HG03469 (cell line): ENCODE data around the gene HYKK.
"Not testable (repeated sequence)": the region's sequence is repeated elsewhere in the genome, so short reads cannot be mapped to it uniquely, and the experiment has no call there.

ENCODE experiments used
- ATAC-seq: cut with Tn5 transposase; IDR thresholded peaks from one replicate; pipeline ENCODE4 v1.9.1; 2021; ENCODE audit warnings: mild to moderate bottlenecking, moderate library complexity, moderate number of reproducible peaks; ENCODE audit not compliant: unreplicated experiment

The HYKK gene, protein sequence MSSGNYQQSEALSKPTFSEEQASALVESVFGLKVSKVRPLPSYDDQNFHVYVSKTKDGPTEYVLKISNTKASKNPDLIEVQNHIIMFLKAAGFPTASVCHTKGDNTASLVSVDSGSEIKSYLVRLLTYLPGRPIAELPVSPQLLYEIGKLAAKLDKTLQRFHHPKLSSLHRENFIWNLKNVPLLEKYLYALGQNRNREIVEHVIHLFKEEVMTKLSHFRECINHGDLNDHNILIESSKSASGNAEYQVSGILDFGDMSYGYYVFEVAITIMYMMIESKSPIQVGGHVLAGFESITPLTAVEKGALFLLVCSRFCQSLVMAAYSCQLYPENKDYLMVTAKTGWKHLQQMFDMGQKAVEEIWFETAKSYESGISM

DNA sequence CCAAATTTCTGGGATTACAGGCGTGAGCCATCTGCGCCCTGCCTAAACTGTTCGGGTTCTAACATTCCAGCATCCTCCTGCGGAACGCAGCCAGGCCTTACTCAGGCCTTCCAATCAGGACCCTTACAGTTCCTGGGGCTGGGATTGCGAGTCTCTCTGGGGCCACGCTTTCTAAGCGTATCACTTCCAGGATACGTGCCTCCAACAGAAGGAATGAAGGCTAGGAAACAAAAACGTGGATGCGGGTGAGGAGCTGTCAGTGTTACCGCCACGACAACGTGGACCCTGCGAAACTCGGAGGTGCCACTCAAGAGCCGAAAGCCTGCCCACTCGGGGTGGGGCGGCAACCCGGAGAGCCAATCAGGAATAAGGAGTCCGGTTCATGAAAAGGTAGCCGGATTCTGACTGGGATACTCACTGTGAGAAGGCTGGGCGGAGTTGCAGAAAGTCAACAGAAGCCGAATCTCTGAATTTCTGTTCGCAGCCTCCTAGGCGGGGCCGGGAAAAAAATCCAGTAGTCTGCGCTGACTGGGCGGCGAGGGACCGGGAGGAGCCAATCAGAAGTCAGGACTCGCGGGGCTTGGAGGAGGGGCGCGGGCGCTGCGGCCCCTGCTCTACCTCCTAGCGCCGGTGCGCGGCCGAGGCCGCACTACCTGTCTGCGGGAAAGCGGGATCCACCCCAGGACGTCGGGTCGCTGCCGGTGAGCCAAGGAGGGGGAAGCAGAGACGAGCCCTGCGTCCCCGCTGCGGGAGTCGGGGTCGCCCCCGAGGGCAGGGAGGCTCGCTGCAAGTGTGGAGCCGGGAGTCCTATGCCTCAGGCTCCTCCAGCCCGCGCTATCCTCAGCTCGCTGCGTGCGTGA, at the start of gene HYKK:
TSS of gene HYKK (plus strand) at position 607 of the 860 bp plus-strand sequence. CDS start 5,512 bp downstream, outside the sequence.
- peak; percentile 61 for ATAC-seq

DNA sequence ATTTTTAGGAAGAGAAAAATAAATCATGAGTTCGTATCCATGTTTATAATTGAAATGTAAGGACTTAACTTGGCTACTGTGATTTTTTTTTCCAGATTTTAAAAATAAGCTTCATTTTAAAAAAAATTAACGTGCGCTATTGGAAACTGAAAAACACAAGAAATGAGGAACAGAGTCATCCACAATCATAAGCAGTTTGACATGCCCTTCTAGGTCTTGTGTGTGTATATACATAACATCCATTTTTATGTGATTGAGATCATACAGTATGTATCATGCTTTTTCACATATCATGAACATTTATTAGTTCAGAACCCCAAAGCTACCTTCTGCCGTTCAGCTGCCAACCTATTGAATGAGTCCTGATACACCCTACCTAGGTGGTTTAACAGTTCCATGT, 46.6 kb upstream of the HYKK start:
- no peak for ATAC-seq

DNA sequence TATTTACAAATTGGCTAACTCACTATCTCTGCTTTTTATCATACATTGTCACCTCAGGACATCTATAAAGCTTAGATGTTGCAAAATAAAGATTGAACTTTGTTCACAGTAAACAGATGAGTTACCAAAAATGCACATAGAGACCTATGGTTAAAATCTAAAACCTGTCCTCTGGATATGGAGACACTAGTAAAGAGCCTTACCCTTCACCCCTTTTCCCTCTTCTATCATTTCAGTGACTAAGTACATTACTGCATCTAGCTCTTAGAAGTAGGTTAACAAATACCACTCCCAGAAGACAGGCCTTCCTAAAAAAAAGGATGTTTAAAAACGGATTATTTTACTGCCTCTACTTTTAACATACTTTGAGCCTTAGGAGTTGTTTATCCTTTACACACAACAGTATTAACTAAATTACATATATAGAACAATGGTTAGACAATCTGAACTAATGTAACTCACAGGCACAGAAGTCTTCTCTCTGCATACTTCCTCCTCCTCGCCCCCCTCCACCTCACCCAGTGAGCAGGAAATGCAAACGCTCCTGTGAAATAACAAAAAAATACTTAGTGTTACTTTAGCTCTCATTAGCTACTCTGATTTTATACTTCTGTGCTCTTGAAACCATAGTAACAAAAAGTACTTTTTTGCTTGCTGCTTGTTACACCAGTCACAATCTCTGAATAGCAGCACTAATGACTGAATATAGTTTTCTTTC, 46.0 kb upstream of the HYKK start:
- no peak for ATAC-seq

DNA sequence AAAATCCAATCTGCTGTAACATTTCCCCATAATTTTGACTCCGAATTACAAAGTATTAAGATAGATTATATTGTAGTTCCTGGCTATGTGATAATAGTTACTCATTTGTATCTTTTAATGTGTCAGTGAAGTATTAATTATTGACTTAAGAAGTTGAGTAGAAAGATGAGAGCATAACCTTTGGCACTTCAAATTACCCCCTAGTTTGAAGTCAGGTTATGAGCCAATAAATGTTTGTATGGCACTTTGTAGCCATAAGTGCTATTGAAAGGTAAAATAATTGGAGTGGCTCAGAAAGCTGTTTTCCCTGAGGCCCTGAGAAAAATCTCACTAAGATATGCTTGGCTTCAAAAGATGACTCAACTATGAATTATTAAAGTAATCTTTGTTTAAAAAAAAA, 38.3 kb upstream of the HYKK start:
- no peak for ATAC-seq

DNA sequence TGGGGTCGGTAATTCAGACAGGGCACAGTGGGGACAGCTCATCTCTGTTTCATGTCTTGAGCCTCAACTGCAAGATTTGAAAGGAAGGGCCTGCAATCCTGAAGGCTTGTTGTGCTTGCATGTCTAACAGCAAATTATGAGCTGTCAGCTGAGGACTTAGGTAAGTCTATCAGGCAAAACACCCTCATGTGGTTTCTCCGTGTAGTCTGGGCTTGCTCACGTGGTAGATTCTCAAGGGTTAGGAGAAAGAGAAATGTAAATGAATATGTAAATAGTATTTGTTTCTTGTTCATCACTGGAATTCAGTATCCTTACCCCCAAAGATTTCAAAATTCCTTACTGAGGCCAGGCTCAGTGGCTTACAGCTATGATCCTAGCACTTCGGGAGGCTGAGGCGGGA, 30.1 kb upstream of the HYKK start:
- no peak for ATAC-seq

DNA sequence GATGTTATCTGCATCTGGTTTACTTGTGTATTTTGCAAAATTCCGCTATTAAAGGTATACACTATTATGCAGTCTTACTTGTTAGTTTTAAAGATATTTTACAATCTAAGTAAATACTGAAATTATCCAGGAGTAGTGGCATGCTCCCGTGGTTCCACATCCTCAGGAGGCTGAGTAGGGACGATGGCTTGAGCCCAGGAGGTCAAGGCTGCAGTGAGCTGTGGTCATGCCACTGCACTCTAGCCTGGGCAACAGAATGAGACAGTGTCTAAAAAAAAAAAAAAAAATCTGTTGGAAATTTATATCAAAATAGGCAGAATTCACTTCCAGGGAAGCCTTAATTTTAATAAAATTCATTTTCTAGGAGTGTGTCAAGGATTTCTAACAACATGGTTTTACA, 27.7 kb upstream of the HYKK start:
- no peak for ATAC-seq

DNA sequence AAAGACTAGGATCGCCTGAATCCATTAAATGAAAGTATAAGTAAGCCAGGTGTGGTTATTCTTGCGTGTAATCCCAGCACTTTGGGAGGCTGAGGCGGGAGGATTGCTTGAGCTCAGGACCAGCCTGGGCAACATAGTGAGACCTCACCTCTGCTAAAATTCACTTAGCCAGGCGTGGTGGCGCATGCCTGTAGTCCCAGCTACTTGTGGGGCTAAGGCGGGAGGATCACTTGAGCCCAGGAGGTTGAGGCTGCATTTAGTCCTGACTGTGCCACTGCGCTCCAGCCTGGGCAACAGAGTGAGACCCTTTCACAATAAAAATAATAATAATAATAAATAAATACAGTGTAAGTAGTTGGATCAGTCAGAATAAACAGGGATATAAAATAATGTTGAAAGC, 25.5 kb upstream of the HYKK start:
- no peak for ATAC-seq

DNA sequence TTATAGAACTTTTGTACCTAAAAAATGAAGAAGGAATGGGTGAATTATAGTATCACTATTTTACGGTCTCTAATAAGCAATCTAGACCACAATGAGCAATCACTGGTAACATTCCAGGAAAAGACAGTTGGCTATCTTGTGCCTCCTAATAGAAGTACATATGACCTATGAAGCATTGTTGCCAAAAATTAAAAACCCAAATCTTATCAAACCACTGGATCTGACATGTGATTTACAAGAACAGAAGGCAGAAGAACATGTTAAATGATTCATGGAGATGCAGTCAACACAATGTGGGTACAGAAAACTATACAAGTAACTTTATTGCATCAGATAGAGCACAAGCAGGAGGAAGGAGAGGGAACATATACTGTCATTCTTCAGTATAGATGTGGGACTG, 14.5 kb upstream of the HYKK start:
- no peak for ATAC-seq

DNA sequence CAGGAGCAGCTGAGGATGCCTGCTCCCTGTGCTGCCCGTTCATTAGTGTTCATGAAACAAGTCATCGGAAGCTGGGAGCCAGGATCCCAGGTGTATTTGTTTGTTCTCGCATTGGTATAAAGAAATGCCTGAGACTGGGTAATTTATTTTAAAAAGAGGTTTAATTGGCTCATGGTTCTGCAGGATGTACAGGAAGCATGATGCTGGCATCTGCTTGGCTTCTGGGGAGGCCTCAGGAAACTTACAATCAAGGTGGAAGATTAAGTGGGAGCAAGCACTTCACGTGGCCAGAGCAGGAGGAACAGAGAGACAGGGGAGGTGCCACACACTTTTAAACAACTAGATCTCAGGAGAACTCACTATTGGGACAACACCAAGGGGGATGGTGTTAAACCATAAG, 5.5 kb upstream of the HYKK start:
- no peak for ATAC-seq

DNA sequence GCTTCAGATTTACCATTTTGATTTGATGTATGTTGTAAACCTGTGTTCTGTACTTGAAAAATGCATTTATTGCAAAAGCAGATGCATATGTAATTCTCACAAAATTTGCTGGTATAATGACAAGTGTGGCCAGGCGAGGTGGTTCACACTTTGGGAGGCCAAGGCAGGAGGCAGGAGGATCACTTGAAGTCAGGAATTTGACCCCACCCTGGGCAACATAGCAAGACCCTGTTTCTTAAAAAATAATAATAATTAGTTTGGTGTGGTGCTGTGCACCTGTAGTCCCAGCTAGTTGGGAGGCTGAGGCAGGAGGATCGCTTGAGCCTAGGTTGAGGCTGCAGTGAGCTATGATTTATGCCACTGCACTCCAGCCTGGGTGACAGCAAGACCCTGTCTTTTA, 4.7 kb upstream of the HYKK start:
- ATAC-seq: no peak

DNA sequence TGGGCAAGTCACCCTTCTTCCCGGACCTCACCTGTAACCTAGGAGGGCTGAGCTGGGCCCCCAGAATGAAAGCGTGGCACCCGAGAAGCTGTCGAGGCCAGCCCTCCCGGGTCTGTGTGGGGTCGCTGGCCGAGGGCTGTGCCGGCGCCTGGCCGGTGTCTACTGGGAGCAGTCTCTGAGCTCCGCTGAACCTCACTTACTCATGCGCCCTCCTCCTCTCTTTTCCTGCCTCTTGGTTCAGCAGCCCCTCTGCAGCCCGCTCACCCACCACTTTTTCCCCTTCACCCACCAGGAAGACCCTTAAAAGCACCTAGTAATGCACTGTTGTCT, 419 bp downstream of the HYKK start:
- no peak for ATAC-seq

DNA sequence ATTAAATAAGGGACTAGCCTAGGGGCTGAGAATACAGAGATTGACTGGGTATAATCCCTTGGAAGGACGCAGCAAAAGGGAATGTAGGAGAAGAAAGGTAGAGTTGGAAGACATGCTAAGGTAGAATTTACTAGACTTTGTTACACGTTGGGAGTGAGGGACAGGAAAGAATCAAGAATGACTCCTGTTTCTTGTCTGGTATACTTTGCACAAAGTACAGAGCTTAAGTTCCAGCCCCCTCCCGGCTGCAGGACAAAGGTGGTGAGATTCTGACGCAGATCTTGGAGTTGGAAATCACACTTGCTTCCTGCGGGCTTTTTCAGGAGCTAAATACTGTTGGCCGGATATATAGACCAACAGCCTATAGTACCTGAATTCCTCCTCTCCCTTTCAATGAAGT, 895 bp downstream of the HYKK start:
- ATAC-seq: no peak

DNA sequence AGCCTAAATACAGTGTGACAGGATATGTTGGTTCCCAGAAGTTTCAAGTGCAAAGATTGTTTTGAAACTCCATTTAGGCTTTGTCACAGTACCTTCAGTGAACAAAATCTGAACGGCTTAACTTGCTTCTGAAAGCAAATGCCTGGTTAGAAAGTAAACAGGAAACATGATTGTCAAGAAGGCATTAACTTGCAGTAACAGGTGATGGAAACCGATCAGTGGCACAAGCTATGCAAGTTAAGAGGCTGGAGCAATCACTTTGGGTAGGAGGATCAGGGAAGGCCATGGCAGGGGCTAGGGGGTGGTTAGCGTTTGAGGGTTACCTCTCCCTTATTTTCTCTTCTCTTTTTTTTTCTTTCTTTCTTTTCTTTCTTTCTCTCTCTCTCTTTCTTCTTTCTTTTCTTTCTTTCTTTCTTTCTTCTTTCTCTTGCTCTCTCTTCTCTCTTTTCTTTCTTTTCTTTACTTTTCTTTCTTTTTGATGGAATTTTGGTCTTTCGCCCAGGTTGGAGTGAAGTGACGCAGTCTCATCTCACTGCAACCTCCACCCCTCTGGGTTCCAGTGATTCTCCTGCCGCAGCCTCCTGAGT, 2.4 kb downstream of the HYKK start:
- ATAC-seq: no peak

DNA sequence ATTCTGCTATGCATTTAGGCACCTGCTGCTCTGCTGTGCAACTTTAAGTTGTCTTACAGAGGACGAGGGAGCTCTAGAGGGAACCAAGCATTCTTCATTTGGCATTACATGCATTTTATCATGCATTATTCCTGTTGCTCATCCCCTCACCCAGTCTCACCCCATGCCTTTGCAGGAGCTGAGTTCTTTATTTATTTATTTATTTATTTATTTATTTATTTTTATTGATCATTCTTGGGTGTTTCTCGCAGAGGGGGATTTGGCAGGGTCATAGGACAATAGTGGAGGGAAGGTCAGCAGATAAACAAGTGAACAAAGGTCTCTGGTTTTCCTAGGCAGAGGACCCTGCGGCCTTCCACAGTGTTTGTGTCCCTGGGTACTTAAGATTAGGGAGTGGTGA, 12.7 kb downstream of the HYKK start:
- not testable (repeated sequence) for ATAC-seq

DNA sequence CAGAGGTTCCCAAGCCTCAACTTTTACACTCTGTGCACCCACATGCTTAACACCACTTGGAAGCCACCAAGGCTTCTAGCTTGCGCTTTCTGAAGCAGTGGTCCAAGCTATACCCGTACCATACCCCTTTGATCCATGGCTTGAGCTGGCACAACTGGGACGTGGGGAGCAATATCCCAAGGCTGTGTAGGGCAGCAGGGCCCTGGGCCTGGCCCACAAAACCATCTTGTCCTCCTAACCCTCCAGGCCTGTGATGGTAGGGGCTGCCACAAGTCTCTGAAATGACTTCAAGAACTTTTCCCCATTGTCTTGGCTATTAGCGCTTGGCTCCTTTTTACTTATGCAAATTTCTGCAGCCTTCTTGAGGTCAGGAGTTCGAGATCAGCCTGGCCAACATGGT, 16.9 kb downstream of the HYKK start:
- no peak for ATAC-seq

DNA sequence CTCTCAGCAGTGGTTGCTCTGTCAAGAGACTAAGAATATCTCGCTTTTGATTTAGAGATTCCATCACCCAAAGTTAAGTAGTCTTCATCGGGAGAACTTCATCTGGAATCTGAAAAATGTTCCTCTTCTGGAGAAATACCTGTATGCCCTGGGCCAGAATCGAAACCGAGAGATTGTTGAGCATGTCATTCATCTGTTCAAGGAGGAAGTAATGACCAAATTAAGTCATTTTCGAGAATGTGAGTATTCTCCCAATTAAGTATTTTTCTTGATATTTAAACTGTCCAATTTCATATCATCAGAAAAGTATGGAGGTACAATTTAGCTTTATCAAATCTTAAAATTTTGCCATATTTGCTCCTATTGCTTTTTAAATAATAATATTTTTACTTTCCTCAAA, 19.9 kb downstream of the HYKK start:
- no peak for ATAC-seq

DNA sequence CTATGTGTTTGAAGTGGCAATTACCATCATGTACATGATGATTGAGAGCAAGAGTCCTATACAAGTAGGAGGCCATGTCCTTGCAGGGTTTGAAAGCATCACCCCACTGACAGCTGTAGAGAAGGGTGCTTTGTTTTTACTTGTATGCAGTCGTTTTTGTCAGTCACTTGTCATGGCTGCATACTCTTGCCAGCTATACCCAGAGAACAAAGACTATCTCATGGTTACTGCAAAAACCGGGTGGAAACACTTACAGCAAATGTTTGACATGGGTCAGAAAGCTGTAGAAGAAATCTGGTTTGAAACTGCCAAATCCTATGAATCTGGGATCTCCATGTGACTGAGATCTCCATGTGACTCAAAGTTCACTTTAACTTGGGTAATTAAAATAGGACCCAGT, 26.0 kb downstream of the HYKK start:
- ATAC-seq: no peak

DNA sequence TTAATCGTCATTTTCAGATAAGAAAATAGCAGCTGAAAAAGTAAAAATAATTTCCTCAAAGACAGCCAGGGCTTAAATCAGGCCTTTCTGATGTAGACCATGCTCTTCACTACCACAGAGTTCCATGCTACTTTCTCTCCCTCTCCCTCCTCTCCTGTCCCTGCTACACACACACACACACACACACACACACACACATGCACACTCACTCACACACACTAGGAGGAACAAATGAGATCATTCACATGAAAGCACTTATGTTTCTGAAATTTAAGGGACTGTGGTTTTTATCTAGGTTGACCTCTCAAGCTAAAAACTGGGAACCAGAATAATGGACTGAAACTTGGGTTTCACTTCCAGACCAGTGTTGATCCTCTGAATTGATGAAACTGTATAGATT, 28.8 kb downstream of the HYKK start:
- no peak for ATAC-seq

DNA sequence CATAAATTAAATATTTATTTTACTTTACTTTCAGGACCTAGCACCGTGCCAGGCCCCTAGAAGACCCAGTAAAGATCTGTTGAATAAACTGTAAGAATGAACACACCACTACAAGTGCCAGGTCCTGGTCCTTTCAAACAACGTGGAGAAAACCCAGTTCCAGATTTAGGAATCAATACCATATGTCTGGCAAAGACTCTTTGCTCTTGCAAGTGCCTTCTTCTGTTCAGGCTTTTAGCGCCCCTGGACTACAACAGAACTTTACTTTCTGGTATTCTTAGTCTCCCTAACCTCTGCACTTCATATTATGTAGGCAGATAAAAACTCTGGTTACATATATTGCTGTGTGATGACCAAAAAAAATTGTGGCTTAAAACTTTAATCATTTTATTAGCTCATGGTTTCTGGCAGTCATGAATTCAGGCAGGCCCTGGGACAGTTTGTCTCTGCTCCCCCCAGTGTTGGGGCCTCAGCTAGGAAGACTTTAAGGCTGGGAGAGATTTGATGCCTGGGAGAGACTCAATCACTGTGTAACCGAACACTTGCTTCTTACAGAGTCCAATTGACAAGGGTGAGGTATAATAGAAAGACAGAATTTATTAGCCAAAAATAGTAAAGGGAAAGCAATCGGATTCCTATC, 30.0 kb downstream of the HYKK start:
- no peak for ATAC-seq

DNA sequence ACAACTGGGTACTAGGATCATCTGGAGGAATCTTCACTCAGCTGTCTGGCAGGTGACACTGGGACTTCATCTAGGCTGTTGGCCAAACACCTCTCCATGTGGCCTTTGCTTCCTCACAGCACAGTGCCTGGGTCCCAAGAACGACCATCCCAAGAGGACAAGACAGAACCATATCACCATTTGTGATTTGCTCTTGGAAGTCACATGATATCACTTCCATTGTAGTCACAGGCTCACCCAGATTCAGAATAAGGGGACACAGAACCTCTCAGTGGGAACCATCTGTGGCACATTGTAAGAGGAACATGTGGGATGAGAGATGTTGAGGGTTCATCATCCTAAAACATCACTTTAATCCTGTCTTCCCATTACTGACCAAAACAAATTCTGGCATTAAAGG, 31.0 kb downstream of the HYKK start:
- no peak for ATAC-seq
